ENCODE measurements around the gene SNX11.

The SNX11 gene

DNA sequence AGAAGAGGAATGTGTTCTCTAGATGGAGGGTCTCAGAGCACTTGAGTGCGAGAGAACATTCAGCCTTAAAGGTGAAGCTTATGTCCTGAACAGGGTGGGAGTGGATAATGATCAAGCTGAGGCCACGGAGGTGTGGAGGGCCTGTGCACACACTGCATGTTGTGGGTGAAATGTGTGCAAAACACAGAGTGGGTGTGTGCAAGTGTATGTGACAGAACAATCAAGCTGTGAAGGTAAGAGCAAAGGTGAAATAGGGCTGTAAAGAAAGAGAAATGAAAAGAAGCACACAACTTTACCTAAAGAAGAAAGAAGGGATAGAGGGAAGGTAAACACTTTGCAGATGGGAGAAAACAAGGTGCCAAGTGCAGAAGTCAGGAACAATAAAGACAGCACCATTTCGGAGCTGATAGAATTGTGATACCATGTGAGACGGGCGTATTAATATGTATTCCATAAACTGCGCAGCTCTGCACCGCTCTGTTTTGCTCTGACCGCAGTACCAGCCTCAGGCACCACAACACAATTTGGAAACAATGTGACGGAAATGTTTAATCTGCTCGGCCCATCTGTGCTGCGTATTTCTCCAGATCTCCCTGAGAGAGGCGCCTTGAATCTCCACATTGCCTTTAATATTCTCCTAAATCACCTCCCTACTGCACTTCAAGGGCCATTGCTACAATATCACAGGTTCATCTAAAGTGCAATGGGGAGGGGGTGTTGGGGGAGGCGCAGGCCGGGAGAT is 40.6 kb downstream of the SNX11 start:
- DNase-seq (ENCODE audit: low spot score in 2 of 2) = no peak
- H3K9me3 Mint-ChIP-seq = no peaks in the 10 kb centered on the region
- H3K27me3 Mint-ChIP-seq = no peaks in the 10 kb centered on the region
- ATAC-seq (replicated peaks; ENCODE audit: extremely low read depth, poor library complexity, severe bottlenecking) = no peak
- peaks cover 48% of the 10 kb centered on the region for H3K36me3 Mint-ChIP-seq (ENCODE audit: insufficient read depth)
- peaks cover 19% of the 10 kb centered on the region for H3K4me1 Mint-ChIP-seq
- H3K27ac Mint-ChIP-seq (ENCODE audit: low read depth) = no peak overlapping the region
- H3K4me3 Mint-ChIP-seq = no peak overlapping the region

GRCh38 chr17:48148854-48149786 is 41.6 kb downstream of the SNX11 start:
- no peak for ATAC-seq (replicated peaks; ENCODE audit: extremely low read depth, poor library complexity, severe bottlenecking)
- no peaks in the 10 kb centered on the region for H3K27me3 Mint-ChIP-seq
- no peaks in the 10 kb centered on the region for H3K9me3 Mint-ChIP-seq
- H3K4me3 Mint-ChIP-seq = no peak overlapping the region
- no peak for DNase-seq (ENCODE audit: low spot score in 2 of 2)
- H3K36me3 Mint-ChIP-seq (ENCODE audit: insufficient read depth) = peaks cover 45% of the 10 kb centered on the region
- H3K27ac Mint-ChIP-seq (ENCODE audit: low read depth) = no peak overlapping the region
- peaks cover 12% of the 10 kb centered on the region for H3K4me1 Mint-ChIP-seq

DNA sequence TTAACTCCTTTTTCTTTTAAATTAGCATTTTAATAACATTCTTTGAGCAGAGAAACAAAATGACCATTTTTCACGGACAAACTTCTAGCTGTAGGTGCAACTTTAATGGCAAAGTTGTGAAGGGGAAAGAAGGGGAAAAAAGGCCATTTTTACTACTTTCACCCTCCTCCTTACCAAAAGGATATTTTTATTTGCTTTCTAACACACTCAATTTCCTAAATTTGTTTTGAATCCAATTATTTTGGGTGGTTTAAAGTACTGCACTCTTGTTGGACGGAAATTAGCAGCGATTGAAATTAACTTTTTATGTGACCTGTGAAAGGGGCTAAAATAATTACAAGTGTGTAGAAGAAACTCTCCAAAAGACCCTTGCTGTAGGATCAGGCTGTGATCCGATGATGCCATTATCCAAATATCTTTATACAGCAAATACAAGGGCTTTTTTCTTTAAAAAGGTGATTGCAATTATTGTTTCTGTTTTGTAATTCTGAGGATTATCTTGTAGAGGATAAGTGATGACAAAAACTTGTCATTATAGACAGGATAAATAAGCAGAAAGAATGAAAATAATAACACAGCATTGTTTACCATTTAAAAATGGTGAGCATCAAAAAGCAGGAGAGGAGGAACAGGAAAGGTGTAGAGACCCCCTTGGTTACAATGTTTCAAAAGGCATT is 42.4 kb downstream of the SNX11 start:
- no peak for ATAC-seq (replicated peaks; ENCODE audit: extremely low read depth, poor library complexity, severe bottlenecking)
- Mint-ChIP-seq H3K9me3 (no peaks in the 10 kb centered on the region), H3K27me3 (no peaks in the 10 kb centered on the region), H3K36me3 (ENCODE audit: insufficient read depth) (peaks cover 47% of the 10 kb centered on the region), H3K4me3 (no peak overlapping the region), H3K27ac (ENCODE audit: low read depth) (no peak overlapping the region), H3K4me1 (peaks cover 4% of the 10 kb centered on the region)
- DNase-seq (ENCODE audit: low spot score in 2 of 2) = no peak

GRCh38 chr17:48150597-48151001 is 43.0 kb downstream of the SNX11 start:
- ATAC-seq (replicated peaks; ENCODE audit: extremely low read depth, poor library complexity, severe bottlenecking) = no peak
- H3K36me3 Mint-ChIP-seq (ENCODE audit: insufficient read depth) = peaks cover 50% of the 10 kb centered on the region

DNA sequence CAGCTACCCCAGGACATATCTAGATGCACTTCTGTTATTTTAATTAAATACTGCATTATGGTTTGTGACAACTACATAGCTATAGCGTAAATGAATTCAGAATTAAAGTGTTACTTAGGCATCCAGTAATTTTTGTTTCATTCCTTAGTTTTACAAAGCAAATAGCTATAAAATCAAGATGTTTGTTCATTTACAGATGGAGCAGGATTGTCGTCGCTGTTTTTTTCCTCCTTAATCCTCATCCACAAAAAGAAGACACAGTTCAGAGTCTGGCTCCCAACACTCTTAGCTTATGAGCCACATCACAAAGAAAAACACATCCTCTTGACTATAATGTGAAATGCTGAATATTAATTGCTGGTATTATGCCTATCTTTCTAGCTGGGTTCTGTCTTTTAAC is 43.7 kb downstream of the SNX11 start:
- DNase-seq (ENCODE audit: low spot score in 2 of 2) (no peak), ATAC-seq (replicated peaks; ENCODE audit: extremely low read depth, poor library complexity, severe bottlenecking) (no peak)
- Mint-ChIP-seq H3K27me3 (no peaks in the 10 kb centered on the region), H3K4me1 (no peaks in the 10 kb centered on the region), H3K9me3 (no peaks in the 10 kb centered on the region), H3K36me3 (ENCODE audit: insufficient read depth) (peaks cover 54% of the 10 kb centered on the region), H3K4me3 (no peak overlapping the region), H3K27ac (ENCODE audit: low read depth) (no peak overlapping the region)

More at GRCh38 chr17:48150597-48151001, 43.0 kb downstream of the SNX11 start:
- H3K9me3 Mint-ChIP-seq = no peaks in the 10 kb centered on the region
- H3K27ac Mint-ChIP-seq (ENCODE audit: low read depth) = no peak overlapping the region
- no peaks in the 10 kb centered on the region for H3K4me1 Mint-ChIP-seq
- no peaks in the 10 kb centered on the region for H3K27me3 Mint-ChIP-seq
- H3K4me3 Mint-ChIP-seq = no peak overlapping the region
- DNase-seq (ENCODE audit: low spot score in 2 of 2) = no peak

GRCh38 chr17:48152289-48152688 is 44.7 kb downstream of the SNX11 start:
- no peak for ATAC-seq (replicated peaks; ENCODE audit: extremely low read depth, poor library complexity, severe bottlenecking)
- Mint-ChIP-seq H3K27me3 (no peaks in the 10 kb centered on the region), H3K4me3 (no peak overlapping the region), H3K36me3 (ENCODE audit: insufficient read depth) (peaks cover 50% of the 10 kb centered on the region), H3K9me3 (no peaks in the 10 kb centered on the region), H3K27ac (ENCODE audit: low read depth) (no peak overlapping the region), H3K4me1 (no peaks in the 10 kb centered on the region)
- no peak for DNase-seq (ENCODE audit: low spot score in 2 of 2)

DNA sequence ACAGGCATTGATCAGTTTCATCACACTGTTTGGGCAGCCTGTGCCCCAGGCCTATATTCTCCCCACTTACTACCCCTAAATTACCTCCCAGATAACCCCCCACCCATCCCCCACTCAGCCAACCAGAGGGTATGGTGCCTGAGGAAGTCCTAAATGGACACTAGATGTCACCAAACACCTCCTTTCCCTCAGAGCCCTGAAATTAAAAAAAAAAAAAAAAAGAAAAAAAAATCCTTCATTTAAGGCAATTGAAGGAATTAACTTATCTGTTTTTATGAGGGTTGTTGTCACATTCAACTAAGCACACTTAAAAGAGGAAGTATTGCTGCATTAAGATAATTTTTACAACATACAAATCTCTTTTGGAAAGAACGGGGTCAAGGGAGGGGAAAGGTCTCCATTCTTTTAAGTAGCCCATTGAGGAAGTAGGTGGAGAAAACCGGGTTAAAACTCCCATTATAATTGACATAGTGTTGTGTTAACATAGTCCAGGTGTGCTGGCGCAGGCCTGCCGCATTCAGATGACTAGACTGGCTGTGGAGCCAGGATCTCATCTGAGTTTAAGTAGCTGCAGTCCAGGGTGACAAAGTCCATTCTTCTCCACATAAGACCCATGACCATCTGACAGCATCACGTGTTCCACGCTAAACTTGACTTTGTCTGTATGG is 46.3 kb downstream of the SNX11 start:
- Mint-ChIP-seq H3K27ac (ENCODE audit: low read depth) (no peak overlapping the region), H3K4me1 (no peaks in the 10 kb centered on the region), H3K4me3 (no peak overlapping the region), H3K9me3 (no peaks in the 10 kb centered on the region), H3K36me3 (ENCODE audit: insufficient read depth) (peaks cover 49% of the 10 kb centered on the region), H3K27me3 (no peaks in the 10 kb centered on the region)
- ATAC-seq (replicated peaks; ENCODE audit: extremely low read depth, poor library complexity, severe bottlenecking) (no peak), DNase-seq (ENCODE audit: low spot score in 2 of 2) (no peak)

- H3K27ac Mint-ChIP-seq (ENCODE audit: low read depth) = no peak overlapping the region
- H3K27me3 Mint-ChIP-seq = no peaks in the 10 kb centered on the region
- ATAC-seq (replicated peaks; ENCODE audit: extremely low read depth, poor library complexity, severe bottlenecking) = no peak
- no peak for DNase-seq (ENCODE audit: low spot score in 2 of 2)
- H3K9me3 Mint-ChIP-seq = no peaks in the 10 kb centered on the region
- H3K4me3 Mint-ChIP-seq = no peak overlapping the region
- peaks cover 48% of the 10 kb centered on the region for H3K36me3 Mint-ChIP-seq (ENCODE audit: insufficient read depth)
- no peaks in the 10 kb centered on the region for H3K4me1 Mint-ChIP-seq
Measured at GRCh38 chr17:48155889-48156611, 48.5 kb downstream of the SNX11 start.

DNA sequence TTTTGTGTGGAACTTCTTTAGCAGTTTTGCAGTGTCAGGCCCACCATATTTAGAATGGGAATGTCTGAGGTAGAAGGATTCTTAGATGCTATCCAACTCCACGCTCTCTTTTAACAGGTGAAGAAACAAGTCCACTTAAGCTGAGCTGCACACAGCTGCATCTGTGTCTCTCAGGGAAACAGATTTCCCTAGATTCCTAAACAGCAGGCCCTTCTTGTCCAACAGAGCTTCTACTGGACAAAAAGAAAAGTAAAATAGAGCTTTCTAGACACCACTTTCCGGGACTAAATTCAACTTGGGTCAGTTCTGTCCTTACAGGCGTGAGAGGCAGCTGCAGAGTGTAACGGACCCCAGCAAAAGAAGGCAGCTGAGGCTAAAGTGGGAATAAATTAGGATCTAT is 51.7 kb downstream of the SNX11 start:
- H3K27ac Mint-ChIP-seq (ENCODE audit: low read depth) = no peak overlapping the region
- no peak overlapping the region for H3K4me3 Mint-ChIP-seq
- no peaks in the 10 kb centered on the region for H3K27me3 Mint-ChIP-seq
- H3K9me3 Mint-ChIP-seq = no peaks in the 10 kb centered on the region
- DNase-seq (ENCODE audit: low spot score in 2 of 2) = no peak
- ATAC-seq (replicated peaks; ENCODE audit: extremely low read depth, poor library complexity, severe bottlenecking) = no peak
- peaks cover 1% of the 10 kb centered on the region for H3K4me1 Mint-ChIP-seq
- peaks cover 48% of the 10 kb centered on the region for H3K36me3 Mint-ChIP-seq (ENCODE audit: insufficient read depth)

DNA sequence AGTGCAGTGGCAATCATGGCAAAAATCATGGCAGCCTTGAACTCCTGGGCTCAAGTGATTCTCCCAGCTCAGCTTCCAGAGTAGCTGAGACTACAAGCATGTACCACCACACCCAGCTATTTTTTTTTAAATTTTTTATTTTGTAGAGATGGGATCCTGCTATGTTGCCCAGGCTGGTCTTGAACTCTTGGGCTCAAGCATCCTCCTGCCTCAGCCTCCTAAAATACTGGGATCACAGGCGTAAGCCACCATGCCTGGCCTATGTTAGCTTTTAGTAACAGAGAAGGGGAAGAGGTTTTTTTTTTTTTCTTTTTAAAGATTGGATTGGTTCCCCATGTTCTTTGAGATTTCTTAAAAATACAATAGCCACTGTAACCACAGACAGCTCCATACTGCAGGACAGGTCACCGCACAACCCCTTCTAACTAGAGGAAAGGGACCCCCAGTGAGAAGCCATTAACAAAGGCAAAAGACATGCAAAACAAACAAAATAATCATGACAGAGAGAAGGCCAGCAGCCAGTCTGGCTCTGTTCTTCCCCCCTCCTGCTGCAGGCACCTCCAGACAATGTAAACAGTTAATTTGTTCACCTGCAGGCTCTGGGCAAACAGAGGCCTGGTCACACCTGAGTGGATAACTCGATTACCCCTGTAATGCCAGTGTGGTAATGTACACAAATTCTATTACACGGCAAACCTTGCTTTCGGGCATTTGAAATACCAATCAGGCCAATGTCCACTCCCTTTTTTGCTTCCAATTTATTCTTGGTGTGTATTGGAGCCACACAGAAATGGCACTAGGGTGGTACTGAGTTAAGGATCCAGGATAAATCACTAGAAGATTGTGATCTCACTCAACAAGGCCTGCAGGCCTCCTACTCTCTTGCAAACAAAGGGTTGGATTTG is 52.9 kb downstream of the SNX11 start:
- no peak overlapping the region for H3K27ac Mint-ChIP-seq (ENCODE audit: low read depth)
- peaks cover 42% of the 10 kb centered on the region for H3K36me3 Mint-ChIP-seq (ENCODE audit: insufficient read depth)
- no peak for ATAC-seq (replicated peaks; ENCODE audit: extremely low read depth, poor library complexity, severe bottlenecking)

More for the DNA sequence above, 52.9 kb downstream of the SNX11 start:
- Mint-ChIP-seq H3K27me3 (no peaks in the 10 kb centered on the region), H3K4me3 (no peak overlapping the region), H3K4me1 (peaks cover 5% of the 10 kb centered on the region), H3K9me3 (no peaks in the 10 kb centered on the region)
- DNase-seq (ENCODE audit: low spot score in 2 of 2) = no peak

All from central memory CD8-positive, alpha-beta T cell (primary cell).